NCI-H510A (cell line): ENCODE results near the gene PAN3.

Experiments used
- DNase-seq: peaks from one replicate; lab custom pipeline; 2025; lab: John Stamatoyannopoulos, UW

The PAN3 gene

DNA sequence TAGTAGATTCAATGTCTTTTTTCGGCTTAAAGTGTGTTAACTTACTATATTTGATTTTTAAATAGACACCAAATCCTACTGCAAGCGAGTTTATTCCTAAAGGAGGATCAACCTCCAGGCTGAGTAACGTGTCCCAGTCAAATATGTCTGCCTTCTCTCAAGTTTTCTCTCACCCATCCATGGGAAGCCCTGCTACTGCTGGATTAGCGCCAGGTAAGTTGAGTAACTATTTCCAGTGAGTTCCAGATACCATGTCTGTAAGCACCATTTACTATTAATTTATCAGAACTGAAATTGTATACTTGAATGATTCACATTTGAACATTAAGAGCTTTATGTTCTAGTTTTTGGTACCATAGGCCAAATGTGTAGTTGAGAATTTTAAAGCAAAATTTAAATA, 81.8 kb downstream of the PAN3 start:
- DNase-seq, result no peak

DNA sequence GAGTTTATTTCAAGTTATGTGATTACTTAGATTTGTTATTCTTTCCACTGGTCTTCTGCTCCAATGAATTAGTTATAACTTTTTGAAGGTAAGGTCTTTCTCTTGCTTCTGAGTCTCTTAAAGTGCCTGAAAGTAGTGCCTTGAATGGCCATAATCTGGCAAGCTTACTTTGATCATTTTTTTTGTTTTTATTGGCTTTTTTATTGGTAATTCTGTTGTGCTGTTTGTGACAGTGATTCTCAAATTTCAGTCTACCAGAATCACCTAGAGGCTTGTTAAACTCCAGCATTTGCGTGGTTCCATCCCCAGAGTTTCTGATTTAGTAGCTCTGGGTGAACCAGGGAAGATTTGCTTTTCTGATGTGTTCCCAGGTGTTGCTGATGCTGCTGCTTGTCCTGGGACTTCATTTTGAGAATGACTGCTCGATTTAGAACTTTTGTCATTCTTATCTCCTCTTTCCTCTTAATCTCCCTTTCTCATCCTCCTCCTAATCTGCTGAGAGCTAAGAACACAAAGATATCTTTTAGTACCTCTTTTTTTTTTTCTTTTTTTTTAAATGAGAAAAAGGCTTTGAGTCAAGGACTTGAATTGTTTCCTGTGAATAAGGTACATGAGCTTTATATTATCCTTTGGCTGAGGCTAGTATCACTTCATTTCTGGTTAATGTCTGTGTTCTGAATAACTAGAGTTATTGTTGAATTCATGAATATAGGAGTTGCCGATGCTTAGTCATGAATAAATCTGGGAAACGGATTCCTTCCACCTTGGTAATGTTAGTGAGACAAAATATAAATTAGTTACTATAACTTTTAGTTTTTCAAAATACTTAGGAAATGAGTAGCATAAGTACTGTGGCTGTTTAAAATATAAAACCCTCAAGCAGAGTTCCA, 91.4 kb downstream of the PAN3 start:
- no peak for DNase-seq

DNA sequence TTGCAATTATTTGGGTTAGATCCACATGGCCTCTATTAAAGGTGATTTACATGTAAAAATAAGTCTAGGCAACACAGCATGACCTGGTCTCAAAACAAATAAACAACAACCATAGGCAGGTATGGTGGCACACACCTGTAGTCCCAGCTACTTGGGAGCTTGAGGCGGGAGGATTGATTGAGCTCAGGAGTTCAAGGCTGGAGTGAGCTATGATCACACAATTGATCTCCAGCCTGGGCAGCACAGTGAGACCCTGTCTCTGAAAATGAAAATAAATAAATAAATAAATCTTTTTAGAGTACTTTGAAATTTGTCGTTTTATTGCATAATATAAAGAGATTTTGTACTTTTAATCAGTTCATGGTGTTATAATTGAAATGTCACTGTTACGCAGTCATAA, 93.3 kb downstream of the PAN3 start:
- DNase-seq, result no peak

DNA sequence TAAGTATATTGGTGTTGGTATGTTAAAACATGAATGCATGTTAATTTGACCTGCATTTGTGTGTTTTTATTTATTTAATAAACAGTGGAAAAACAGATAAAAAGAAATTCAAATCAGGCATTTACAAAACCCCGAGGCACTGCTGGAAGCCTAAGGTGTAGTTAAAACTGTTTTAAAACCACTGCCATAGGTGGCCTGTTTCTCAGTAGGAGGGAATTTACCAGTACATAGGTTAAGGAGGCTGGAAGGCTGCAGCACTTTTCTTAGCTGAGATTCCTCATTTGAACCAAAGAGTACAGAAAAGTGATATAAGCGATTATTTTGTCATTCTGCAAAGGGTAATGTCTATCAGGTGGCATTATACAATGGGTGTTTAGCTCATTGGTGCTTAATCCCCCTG, 99.6 kb downstream of the PAN3 start:
- DNase-seq, result no peak

DNA sequence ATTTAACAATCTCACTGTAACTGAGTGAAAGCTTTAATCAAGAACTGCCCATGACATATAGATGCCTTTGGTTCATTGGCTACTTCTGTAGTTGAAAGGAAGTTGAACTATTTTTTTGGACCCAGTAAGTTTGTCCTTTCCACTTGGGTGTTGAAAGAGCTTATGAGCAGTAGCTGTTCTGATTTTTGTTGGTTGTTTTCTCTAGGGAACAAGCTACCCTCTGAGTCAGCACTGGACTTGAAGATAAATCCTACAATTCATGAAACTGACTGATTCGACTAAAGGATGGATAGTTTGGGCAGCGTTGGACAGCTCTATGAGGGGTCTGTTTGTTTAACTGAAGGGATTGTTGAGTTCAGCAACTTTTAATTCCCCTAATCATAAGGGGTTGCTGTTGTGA, 101.0 kb downstream of the PAN3 start:
- DNase-seq, result no peak

DNA sequence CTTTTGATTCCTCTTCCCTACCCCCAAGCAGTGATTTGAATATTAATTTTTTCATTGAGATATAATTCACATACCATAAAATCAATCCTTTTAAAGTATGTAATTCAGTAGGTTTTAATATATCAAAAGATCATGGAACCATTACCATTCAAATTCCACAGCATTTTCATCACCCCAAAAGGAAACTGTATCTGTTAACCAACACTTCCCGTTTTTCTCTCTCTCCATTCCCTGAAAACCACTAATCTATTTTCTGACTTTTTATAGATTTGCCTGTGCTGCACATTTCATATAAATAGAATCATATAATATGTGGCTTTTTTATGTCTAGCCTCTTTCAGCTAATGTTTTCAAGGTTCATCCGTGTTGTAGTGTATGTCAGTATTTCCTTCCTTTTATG, 107.1 kb downstream of the PAN3 start:
- no peak for DNase-seq

DNA sequence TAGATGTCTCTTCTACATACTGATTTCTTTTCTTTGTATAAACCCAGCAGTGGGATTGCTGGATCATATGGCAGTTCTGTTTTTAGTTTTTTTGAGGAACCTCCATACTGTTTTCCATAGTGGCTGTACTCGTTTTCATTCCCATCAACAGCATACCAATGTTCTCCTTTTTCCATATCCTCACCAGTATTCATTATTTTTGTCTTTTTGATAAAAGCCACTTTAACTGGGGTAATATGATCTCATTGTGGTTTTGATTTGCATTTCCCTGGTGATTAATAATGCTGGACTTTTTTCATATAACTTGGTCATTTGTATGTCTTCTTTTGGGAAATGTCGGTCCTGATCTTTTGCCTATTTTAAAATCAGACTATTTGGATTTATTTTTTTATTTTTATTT, 108.5 kb downstream of the PAN3 start:
- no peak for DNase-seq

DNA sequence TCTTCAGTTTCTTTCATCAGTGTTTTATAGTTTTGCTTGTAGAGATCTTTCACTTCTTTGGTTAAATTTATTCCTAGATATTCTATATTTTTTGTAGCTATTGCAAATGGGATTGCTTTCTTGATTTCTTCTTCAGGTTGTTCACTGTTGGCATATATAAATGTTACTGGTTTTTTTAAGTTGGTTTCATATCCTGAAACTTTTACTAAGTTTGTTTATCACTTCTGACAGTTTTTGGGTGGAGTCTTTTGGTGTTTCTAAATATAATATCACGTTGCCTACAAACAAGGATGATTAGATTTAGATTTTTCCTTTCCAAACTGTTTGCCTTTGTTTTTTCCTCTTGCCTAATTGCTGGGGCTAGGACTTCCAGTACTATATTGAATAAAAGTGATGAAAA, 109.7 kb downstream of the PAN3 start:
- DNase-seq, result no peak

DNA sequence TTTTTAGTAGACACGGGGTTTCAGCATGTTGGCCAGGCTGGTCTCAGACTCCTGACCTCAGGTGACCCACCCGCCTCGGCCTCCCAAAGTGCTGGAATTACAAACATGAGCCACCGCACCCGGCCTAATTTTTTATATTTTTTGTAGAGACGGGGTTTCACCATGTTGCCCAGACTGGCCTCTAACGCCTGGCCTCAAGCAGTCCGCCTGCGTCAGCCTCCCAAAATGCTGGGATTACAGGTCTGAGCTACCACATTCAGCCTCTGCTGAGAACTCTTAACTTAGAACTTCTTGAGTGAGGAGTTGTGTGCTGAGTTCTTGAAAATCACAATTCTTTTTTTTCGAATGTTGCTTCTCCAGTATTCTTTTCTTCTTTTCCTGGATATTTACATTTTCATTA, 112.2 kb downstream of the PAN3 start:
- DNase-seq, result no peak

DNA sequence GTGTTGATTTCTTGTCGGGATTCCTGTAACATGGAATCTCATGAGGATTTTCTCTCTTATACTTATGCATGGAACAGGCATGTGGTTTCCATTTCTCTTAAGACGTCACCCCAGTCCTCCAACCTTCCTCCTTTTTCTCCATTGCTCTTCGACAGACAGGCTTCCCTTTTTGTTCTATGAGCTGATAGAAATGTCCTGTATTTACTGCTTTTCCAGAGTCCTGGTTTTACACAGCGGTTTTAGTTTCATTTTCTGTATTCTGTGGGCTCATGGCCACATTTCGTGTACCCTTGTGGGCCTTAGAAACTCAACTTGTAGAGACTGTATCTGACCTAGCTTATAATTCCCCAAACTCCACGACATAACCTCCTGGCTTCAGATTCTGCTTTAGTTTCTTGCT, 113.1 kb downstream of the PAN3 start:
- DNase-seq, result no peak

DNA sequence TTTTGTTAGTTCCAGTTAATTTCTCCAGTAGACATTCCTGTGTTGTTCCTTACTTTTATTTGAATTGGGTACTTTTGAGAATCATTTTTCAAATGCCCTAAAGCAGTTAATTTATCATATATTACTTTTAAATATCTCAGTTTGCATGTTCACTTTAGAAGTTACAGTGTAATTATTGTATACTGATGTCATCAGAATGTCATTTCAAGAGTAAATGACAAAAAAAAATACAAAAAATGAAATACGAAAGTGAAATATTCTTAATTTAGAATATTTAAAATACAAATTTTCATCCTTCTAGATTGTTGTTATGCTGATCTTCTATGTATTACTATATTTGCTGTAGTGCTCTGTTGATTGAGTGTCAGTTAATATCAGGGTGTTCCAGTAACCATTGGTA, 114.2 kb downstream of the PAN3 start:
- DNase-seq, result no peak

DNA sequence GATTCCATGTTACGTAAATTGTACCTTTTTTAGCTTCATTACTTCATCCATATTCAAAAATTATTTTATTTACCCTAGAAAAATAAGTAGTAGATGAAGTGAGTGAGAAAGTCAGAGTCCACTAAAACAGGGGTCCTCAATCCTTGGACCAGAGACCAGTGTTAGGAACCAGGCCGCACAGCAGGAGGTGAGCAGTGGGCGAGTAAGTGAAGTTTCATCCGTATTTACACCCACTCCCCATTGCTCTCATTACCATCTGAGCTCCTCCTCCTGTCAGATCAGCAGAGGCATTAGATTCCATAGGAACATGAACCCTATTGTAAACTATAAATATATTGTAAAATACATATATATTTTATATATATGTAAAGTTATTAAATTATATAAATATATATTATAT, 119.0 kb downstream of the PAN3 start:
- DNase-seq, result no peak

DNA sequence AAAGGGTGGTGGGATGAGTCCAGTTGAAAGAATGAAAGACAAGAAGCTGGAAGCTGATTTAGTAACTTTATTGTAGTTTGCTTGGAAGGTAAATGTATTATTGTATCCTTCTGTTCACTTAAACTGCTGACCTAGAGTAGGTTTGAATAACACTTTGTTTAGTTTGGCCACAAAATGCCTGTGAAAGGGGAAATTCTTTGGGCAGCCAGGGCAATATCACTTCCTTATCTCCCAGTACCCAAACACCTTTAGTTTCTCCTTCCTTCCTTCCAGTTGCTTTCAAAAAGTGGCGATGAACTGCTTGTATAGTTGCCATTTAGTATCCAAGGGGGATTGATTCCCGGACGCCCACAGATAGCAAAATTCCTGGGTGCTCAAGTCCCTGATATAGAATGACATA, 120.1 kb downstream of the PAN3 start:
- DNase-seq, result no peak

DNA sequence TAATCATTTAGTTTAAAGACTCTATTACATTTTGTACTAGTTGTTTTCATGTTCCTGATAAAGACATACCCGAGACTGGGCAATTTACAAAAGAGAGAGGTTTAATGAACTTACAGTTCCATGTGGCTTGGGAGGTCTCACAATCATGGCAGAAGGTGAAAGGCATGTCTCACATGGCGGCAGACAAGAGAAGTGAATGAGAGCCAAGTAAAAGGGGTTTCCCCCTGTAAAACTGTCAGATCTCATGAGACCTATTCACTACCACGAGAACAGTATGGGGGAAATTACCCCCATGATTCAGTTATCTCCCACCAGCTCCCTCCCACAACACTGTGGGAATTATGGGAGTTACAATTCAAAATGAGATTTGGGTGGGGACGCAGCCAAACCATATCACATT, 129.2 kb downstream of the PAN3 start:
- no peak for DNase-seq

DNA sequence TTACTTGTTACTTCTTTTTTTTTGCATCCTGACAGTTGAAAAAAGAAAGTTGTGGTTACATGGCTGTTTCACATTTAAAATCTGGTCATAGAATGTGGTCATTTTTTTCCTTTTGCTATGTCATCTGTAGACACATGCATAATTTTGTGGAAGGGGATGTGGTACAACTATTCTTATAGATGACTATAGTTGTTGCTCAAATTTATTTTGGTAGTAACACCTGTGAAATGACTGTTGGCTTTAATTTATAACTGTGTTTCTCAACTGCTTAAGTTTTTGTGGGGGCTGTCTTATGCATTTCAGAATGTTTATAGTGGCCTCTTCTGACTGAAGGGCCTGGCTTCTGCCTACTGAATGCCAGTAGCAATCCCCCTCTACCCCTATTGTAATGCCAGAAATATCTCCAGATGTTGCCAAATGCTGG, 130.5 kb downstream of the PAN3 start:
- DNase-seq, result no peak

DNA sequence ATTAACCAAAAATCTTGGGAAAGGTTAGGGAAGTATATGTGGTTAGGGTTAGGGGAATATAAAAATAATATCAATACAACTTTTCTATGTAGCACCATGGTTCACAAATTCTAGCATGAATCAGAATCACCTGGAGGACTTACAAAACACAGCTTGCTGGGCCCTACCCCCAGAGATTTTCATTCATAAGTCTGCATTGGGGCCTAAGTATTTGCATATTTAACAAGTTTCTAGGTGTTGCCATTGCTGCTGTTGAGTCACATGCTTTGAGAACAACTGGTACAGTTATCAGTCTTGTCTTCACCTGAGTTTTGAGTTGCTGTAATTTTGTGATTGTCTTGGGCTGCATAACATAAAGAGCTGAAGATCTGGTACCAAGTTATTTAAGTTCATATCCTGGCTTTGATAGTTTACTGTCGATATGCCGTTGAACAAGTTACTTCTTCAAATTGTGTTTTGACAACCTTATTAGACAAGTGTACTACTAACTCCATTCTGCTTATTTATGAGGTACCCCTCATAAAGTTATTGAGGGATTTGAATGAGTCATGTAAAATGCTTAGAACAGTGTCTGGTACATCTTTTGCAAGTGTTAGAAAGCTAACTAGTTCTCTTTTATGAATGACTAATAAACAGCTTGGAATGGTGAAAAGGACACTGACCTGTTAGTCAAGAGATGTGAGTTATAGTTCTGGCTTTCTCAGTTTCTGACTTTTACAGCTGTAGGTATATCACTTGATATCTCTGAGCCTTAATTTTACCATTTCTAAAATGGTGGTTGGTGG, 132.9 kb downstream of the PAN3 start:
- no peak for DNase-seq

DNA sequence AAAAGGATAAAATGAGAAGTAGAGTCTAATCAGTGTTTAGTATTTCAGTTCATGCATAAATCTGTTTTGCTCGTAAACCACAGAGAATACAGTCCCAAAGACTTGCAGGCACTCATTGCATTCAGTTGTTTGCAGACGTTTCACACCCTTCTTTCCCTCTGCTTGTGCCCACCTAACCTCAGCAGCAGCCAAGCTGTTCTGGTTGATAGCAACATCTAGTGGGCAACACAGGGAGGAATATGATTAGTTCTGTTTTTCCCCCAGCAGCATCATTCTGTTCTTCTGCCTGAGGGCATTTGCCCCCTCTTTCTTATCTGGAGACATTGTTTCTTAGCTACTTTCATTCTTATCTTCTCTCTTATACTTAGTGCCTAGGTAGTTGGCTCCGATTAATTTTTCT, 135.6 kb downstream of the PAN3 start:
- DNase-seq, result no peak

DNA sequence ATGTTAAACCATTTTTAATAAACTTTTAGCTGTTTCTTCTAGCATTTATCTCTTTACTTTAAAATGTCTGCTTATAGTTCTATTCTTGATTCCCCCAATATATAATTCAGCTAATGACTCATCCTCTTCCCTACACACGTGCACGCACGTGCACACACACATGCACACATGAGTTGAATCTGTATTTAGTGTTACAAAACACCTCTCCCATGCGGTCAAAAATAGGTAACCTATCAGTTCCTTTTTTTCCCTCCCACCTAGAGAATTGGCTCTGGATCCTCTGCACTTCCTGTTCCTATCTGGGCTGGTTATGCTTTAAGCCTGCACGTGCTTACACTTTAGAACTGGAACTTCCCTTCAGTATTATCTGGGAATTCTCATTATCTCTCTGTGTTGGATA, 144.1 kb downstream of the PAN3 start:
- DNase-seq, result no peak

DNA sequence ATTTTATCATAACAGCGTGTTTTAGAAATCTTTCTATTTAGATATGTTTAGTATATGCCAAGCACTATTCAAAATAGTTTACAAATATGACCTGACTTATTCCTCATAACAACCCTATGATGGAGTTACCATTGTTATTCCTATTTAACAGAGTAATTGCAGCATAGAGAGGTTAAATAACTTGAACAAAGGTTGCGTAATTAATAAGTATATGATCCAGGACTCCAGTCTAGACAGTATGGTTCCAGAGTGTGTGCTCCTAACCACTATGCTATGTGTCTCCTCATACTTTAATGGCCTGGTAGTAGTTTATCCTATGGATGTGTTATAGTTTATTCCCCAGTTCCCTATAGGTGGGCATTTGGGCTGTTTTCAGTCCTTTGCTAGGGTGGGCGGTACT, 145.3 kb downstream of the PAN3 start:
- DNase-seq, result no peak

DNA sequence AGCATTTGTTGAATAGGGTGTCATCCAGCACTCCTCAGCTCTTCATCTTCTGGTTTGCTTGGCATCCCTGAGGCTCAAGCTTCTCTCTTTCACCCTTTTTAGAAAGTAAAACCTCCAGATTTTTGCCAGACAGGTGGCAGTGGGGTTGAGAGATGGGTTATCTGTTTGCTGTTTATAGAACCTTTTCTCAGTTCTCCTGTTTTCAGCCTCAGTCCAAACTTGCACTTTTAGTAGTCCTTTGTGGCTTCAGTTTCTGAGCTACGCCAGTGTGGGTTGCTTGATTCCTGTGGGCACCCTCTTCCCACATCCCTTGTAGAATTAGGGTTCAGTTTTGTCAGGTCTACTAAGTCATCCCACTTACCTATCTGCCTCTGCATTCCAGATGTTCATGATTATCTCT, 147.9 kb downstream of the PAN3 start:
- no peak for DNase-seq

DNA sequence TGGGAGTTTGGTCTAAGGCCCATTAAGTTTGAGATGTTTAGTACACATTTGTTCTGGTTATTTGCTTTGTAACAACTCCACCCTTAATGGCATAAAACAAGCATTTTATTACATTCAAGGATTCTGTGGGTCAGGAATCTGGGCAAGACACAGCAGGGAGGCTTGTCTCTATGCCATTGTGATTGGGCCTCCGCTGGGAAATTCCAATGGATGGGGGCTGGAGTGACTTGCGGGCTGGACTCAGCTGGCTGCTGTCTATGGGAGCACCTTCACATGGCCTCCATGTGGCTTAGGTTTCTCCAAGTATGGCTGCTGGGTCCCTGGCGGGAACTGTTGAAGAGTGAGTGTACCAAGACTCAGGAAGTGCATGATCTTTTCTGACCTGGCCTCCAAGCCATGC, 159.0 kb downstream of the PAN3 start:
- no peak for DNase-seq

DNA sequence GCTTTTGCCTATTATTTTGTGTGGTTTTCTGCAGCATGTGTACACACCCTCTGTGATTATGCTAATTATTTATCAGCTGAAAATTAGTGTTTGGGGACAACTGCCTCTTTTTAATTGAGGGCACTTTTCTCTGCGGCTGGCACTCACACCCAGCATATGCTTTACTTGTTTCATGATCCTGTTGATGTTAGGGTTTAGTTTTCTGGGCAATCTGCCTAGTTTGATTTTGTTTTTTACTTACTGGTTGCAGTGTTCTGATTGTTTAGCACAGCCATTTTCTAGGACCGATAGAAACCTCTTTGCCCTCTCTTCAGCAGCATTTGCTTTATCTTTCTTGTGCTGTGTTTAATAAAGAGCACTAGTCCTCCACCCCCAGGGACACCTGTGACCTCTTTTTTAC, 161.6 kb downstream of the PAN3 start:
- DNase-seq, result no peak

DNA sequence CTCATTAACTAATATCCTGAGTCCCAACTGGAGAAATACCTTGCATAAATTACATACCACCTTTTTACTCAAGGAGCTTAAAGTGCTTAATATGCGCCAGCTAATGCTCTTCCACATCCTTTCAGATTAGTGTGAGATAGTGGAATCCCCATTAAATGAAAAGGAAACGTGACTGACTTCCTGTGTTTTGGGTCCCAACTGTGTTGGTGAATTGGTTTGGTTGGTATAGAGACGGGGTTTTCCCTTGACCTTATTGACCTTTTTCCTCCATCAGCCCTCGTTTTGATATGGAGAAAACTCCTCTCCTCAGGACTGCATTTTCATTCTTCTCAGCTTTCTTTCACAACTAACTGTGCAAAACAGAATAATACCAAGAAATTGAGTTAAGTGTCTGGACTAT, 163.5 kb downstream of the PAN3 start:
- no peak for DNase-seq

DNA sequence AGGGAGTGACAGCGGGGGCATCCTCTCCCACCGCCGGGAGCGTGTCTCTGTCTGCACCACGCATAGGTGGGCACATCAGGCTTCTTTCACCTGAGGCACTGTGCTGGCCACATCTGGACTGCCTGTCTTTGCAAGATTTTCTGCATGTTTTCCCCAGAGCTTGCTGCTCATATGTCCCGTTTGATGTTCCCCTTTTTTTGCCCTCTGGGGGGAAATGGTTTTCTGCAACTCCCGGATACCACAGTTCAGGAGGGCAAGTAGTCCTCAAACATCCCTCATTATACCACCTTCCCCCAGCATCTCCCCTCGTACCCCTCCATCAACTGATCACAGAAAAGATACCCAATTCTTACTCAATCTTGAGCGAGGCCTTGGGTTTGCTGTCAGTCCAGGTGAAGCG, 168.0 kb downstream of the PAN3 start:
- no peak for DNase-seq
